ENCODE data around the gene SLC35F1. TPM values are rescaled to one million over a fixed set of nuclear protein-coding genes. Genes with fewer than 3 reads are reported as not detected.

The SLC35F1 gene
- total RNA-seq, 1 donor from 2014 or later, result not detected

- TF ChIP-seq CTCF (IDR thresholded peaks at IDR 0.05), result no peak
- H3K36me3 ChIP-seq, result no peaks in the 10 kb centered on the region
- DNase-seq (ENCODE audit: low spot score in 2 of 2), result no peak
- no peaks in the 10 kb centered on the region for H3K4me1 ChIP-seq
- H3K4me3 ChIP-seq, result no peak overlapping the region
- H3K9me3 ChIP-seq, result no peaks in the 10 kb centered on the region
- H3K27ac ChIP-seq, result no peak overlapping the region
- no peaks in the 10 kb centered on the region for H3K27me3 ChIP-seq
- intact Hi-C loops (cut with DNase I), result no loop called here
Observed at GRCh38 chr6:118277631-118278030, 370.6 kb downstream of the SLC35F1 start.

GRCh38 chr6:118280210-118280609 is 373.1 kb downstream of the SLC35F1 start:
- intact Hi-C loops (cut with DNase I), result loop anchor here (10.0 kb wide), 2 partner anchors 375 to 615 kb away; partner anchors contain the start of genes ASF1A and CEP85L

GRCh38 chr6:118281291-118281690 is 374.2 kb downstream of the SLC35F1 start:
- TF ChIP-seq CTCF (IDR thresholded peaks at IDR 0.05), result no peak
- intact Hi-C loops (cut with DNase I), result loop anchor here (10.0 kb wide), 2 partner anchors 374 to 614 kb away; partner anchors contain the start of genes ASF1A and CEP85L

More at GRCh38 chr6:118280210-118280609, 373.1 kb downstream of the SLC35F1 start:
- no peak overlapping the region for H3K4me3 ChIP-seq
- no peaks in the 10 kb centered on the region for H3K9me3 ChIP-seq
- TF ChIP-seq CTCF (IDR thresholded peaks at IDR 0.05), result no peak
- H3K27me3 ChIP-seq, result no peaks in the 10 kb centered on the region
- H3K4me1 ChIP-seq, result peaks cover 0 to 11% of the 10 kb centered on the region in 2 donors
- no peak for DNase-seq (ENCODE audit: low spot score in 2 of 2)
- H3K27ac ChIP-seq, result no peak overlapping the region
- no peaks in the 10 kb centered on the region for H3K36me3 ChIP-seq

GRCh38 chr6:118283766-118284165 is 376.7 kb downstream of the SLC35F1 start:
- intact Hi-C loops (cut with DNase I), result loop anchor here (1.0 to 10.0 kb wide), 7 partner anchors 226 to 611 kb away; partner anchors contain the start of genes ASF1A and CEP85L
- no peaks in the 10 kb centered on the region for H3K36me3 ChIP-seq
- H3K27ac ChIP-seq, result no peak overlapping the region
- no peaks in the 10 kb centered on the region for H3K27me3 ChIP-seq
- H3K4me3 ChIP-seq, result peak overlapping the region in 1 of 2 donors; percentile 35
- H3K4me1 ChIP-seq, result peaks cover 11 to 36% of the 10 kb centered on the region in 2 donors
- no peaks in the 10 kb centered on the region for H3K9me3 ChIP-seq
- TF ChIP-seq CTCF (IDR thresholded peaks at IDR 0.05), result peak; percentile 42 to 81 (median 71)
- peak in 1 of 2 donors; percentile 80 for DNase-seq (ENCODE audit: low spot score in 2 of 2)

More at GRCh38 chr6:118281291-118281690, 374.2 kb downstream of the SLC35F1 start:
- no peak for DNase-seq (ENCODE audit: low spot score in 2 of 2)
- Histone ChIP-seq H3K27me3 (no peaks in the 10 kb centered on the region), H3K4me3 (no peak overlapping the region), H3K9me3 (no peaks in the 10 kb centered on the region), H3K36me3 (no peaks in the 10 kb centered on the region), H3K27ac (no peak overlapping the region), H3K4me1 (peaks cover 7 to 18% of the 10 kb centered on the region in 2 donors)

GRCh38 chr6:118284736-118285360 is 377.8 kb downstream of the SLC35F1 start:
- H3K4me3 ChIP-seq, result peak overlapping the region; percentile 9 to 35
- no peaks in the 10 kb centered on the region for H3K36me3 ChIP-seq
- no peaks in the 10 kb centered on the region for H3K27me3 ChIP-seq
- no peak for DNase-seq (ENCODE audit: low spot score in 2 of 2)
- H3K27ac ChIP-seq, result peak overlapping the region; percentile 56 to 61
- no peaks in the 10 kb centered on the region for H3K9me3 ChIP-seq
- peak; percentile 40 to 70 (median 59) for TF ChIP-seq CTCF (IDR thresholded peaks at IDR 0.05)
- intact Hi-C loops (cut with DNase I), result loop anchor here (1.0 to 10.0 kb wide), 7 partner anchors 224 to 610 kb away; partner anchors contain the start of genes ASF1A and CEP85L
- peaks cover 11 to 38% of the 10 kb centered on the region in 2 donors for H3K4me1 ChIP-seq
